DOHH2 (cell line): Measurements from ENCODE around the gene PCGF2.

Experiments used
- H3F3A ChIP-seq: fragments of 200-600 bp; sonication (generic), shearing (Covaris generic); 2 replicates; pipeline ENCODE4 v1.6.0; 2016; ENCODE audit warnings: antibody characterized with exemption, mild to moderate bottlenecking; ENCODE audit not compliant: control insufficient read depth, insufficient read depth
- H3K27ac ChIP-seq: fragments of 200-600 bp; sonication (generic); 2 replicates; pipeline ENCODE4 v1.5.1; 2014; ENCODE audit warnings: low read depth, mild to moderate bottlenecking, low read length, moderate library complexity
- H3K27me3 ChIP-seq: fragments of 200-600 bp; sonication (generic); 2 replicates; pipeline ENCODE4 v1.6.1; 2014; ENCODE audit warnings: mild to moderate bottlenecking, low read length, mixed read lengths; ENCODE audit not compliant: control insufficient read depth
- H3K36me3 ChIP-seq: fragments of 200-600 bp; sonication (generic); 2 replicates; pipeline ENCODE4 v1.6.1; 2014; ENCODE audit warnings: mild to moderate bottlenecking, low read length, moderate library complexity, mixed read lengths; ENCODE audit not compliant: control insufficient read depth
- H3K4me1 ChIP-seq: fragments of 200-600 bp; sonication (generic); 2 replicates; pipeline ENCODE4 v1.6.1; 2014; ENCODE audit warnings: mild to moderate bottlenecking, low read length, mixed read lengths; ENCODE audit not compliant: control insufficient read depth
- H3K4me2 ChIP-seq: fragments of 200-600 bp; sonication (generic); 2 replicates; pipeline ENCODE4 v1.6.0; 2014; ENCODE audit warnings: mild to moderate bottlenecking, low read length, moderate library complexity
- H3K4me3 ChIP-seq: fragments of 200-600 bp; sonication (generic); 2 replicates; pipeline ENCODE4 v1.5.1; 2014; ENCODE audit warnings: mild to moderate bottlenecking, low read length, mixed read lengths
- H3K79me2 ChIP-seq: fragments of 200-600 bp; sonication (generic); 2 replicates; pipeline ENCODE4 v1.6.1; 2014; ENCODE audit warnings: mild to moderate bottlenecking, low read length, mixed read lengths; ENCODE audit not compliant: control insufficient read depth
- H3K9me2 ChIP-seq: fragments of 200-600 bp; sonication (generic); replicated peaks from 2 replicates; pipeline ENCODE4 v1.6.1; 2014; ENCODE audit warnings: mild to moderate bottlenecking, low read length, mixed read lengths; ENCODE audit not compliant: control insufficient read depth
- H3K9me3 ChIP-seq: fragments of 200-600 bp; sonication (generic); 2 replicates; pipeline ENCODE4 v1.6.1; 2014; ENCODE audit warnings: antibody characterized with exemption, low read length, mixed read lengths; ENCODE audit not compliant: control insufficient read depth, insufficient read depth
- H4K20me1 ChIP-seq: fragments of 200-600 bp; sonication (generic); 2 replicates; pipeline ENCODE4 v1.6.0; 2014; ENCODE audit warnings: low read depth, mild to moderate bottlenecking, antibody characterized with exemption, low read length, moderate library complexity; ENCODE audit not compliant: control insufficient read depth, insufficient read depth
- EZH2phosphoT487 ChIP-seq: fragments of 200-600 bp; sonication (generic); IDR thresholded peaks from 2 replicates; pipeline ENCODE4 v1.6.1; 2017; ENCODE audit warnings: borderline replicate concordance, mild to moderate bottlenecking, antibody characterized with exemption, low read length, moderate library complexity, mixed read lengths
- TF ChIP-seq, protein P1 (sequence below): fragments of 200-600 bp; sonication (generic); IDR thresholded peaks from one replicate; pipeline ENCODE4 v1.5.1; 2014; ENCODE audit warnings: antibody characterized with exemption, mild to moderate bottlenecking, low read depth, low read length; ENCODE audit not compliant: poor library complexity, severe bottlenecking

The PCGF2 gene

GRCh38 chr17:38725066-38725465 is 23.1 kb downstream of the PCGF2 start:
- no peaks in the 10 kb centered on the region for H4K20me1 ChIP-seq
- H3F3A ChIP-seq: peaks cover 8% of the 10 kb centered on the region; the same call in 1 of the 2 replicates
- H3K9me2 ChIP-seq: no peaks in the 10 kb centered on the region
- H3K79me2 ChIP-seq: peaks cover 4% of the 10 kb centered on the region; the same call in 1 of the 2 replicates
- no peak overlapping the region for H3K4me2 ChIP-seq
- no peak overlapping the region for H3K4me3 ChIP-seq
- no peaks in the 10 kb centered on the region for H3K27me3 ChIP-seq
- H3K4me1 ChIP-seq: peaks cover 38% of the 10 kb centered on the region
- peaks cover 38% of the 10 kb centered on the region for H3K36me3 ChIP-seq
- no peak overlapping the region for H3K27ac ChIP-seq
- H3K9me3 ChIP-seq: no peaks in the 10 kb centered on the region
- no peak for TF ChIP-seq EZH2phosphoT487
- TF ChIP-seq, protein P1, sequence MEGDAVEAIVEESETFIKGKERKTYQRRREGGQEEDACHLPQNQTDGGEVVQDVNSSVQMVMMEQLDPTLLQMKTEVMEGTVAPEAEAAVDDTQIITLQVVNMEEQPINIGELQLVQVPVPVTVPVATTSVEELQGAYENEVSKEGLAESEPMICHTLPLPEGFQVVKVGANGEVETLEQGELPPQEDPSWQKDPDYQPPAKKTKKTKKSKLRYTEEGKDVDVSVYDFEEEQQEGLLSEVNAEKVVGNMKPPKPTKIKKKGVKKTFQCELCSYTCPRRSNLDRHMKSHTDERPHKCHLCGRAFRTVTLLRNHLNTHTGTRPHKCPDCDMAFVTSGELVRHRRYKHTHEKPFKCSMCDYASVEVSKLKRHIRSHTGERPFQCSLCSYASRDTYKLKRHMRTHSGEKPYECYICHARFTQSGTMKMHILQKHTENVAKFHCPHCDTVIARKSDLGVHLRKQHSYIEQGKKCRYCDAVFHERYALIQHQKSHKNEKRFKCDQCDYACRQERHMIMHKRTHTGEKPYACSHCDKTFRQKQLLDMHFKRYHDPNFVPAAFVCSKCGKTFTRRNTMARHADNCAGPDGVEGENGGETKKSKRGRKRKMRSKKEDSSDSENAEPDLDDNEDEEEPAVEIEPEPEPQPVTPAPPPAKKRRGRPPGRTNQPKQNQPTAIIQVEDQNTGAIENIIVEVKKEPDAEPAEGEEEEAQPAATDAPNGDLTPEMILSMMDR: no peak

GRCh38 chr17:38724337-38724988 is 23.7 kb downstream of the PCGF2 start:
- H3K4me3 ChIP-seq: no peak overlapping the region
- no peak overlapping the region for H3K4me2 ChIP-seq
- no peaks in the 10 kb centered on the region for H3K27me3 ChIP-seq
- no peaks in the 10 kb centered on the region for H3K9me3 ChIP-seq
- H3K36me3 ChIP-seq: peaks cover 43% of the 10 kb centered on the region
- H3K79me2 ChIP-seq: peaks cover 4% of the 10 kb centered on the region; the same call in 1 of the 2 replicates
- no peaks in the 10 kb centered on the region for H4K20me1 ChIP-seq
- peaks cover 33% of the 10 kb centered on the region for H3K4me1 ChIP-seq
- TF ChIP-seq, protein P1: no peak
- no peak for TF ChIP-seq EZH2phosphoT487
- H3F3A ChIP-seq: peaks cover 7% of the 10 kb centered on the region; the same call in 1 of the 2 replicates
- H3K27ac ChIP-seq: no peak overlapping the region
- H3K9me2 ChIP-seq: no peaks in the 10 kb centered on the region

GRCh38 chr17:38721802-38722201 is 26.3 kb downstream of the PCGF2 start:
- Histone ChIP-seq H3K9me3 (no peaks in the 10 kb centered on the region), H3K79me2 (no peaks in the 10 kb centered on the region), H3K27me3 (no peaks in the 10 kb centered on the region), H3K27ac (no peak overlapping the region), H3F3A (no peaks in the 10 kb centered on the region), H4K20me1 (no peaks in the 10 kb centered on the region), H3K4me2 (no peak overlapping the region), H3K9me2 (no peaks in the 10 kb centered on the region), H3K36me3 (peaks cover 58% of the 10 kb centered on the region), H3K4me3 (no peak overlapping the region), H3K4me1 (peaks cover 7% of the 10 kb centered on the region)
- TF ChIP-seq, protein P1: no peak
- no peak for TF ChIP-seq EZH2phosphoT487
